GM18517 (cell line): Measurements from ENCODE around the gene OGA.
A peak's percentile ranks its signal among the peaks of the same experiment; 100 is the strongest.
"Not testable (repeated sequence)": the region's sequence is repeated elsewhere in the genome, so short reads cannot be mapped to it uniquely, and the experiment has no call there.

Experiments
- ATAC-seq: cut with Tn5 transposase; IDR thresholded peaks from one replicate; pipeline ENCODE4 v1.9.1; 2021; ENCODE audit warnings: mild to moderate bottlenecking, moderate library complexity; ENCODE audit not compliant: unreplicated experiment

OGA gene

DNA sequence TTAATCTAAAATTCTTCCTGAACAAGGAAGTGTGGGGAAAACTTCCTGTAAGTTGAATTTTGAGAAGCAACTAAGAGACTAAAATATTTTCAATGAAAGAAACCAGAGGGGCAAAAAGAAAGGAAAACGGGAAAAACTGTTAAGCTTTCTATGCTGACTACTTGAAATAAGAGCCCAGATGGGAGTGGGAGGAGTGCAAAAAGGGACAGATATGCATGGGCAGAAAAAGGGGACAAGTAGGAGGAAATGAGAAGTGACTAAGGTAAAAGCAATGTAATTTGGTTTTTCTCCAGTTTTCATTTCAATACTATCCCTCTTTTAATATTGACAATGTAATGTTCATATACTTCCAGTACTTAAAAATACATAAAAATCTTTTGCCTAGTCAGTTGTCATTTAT is 11.1 kb downstream of the OGA start:
- no peak for ATAC-seq

DNA sequence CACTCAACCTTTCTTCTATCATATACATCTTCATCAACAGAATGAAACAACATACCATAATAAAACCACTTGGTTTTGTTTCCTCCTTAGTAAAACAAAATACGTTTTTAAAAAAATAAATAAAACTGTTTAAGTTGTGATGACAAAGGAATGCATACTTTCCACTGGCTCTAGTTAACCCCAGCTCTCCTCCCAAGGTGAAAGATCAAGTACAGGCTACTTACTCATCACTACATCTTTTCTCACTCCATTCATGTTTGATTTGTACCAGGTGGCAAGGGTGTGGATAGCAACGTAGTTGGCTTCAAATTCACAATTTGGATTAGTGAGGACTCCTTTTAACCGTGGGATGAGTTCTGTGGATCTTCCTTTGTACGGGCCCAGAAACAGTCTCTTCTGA is 14.7 kb downstream of the OGA start:
- no peak for ATAC-seq

DNA sequence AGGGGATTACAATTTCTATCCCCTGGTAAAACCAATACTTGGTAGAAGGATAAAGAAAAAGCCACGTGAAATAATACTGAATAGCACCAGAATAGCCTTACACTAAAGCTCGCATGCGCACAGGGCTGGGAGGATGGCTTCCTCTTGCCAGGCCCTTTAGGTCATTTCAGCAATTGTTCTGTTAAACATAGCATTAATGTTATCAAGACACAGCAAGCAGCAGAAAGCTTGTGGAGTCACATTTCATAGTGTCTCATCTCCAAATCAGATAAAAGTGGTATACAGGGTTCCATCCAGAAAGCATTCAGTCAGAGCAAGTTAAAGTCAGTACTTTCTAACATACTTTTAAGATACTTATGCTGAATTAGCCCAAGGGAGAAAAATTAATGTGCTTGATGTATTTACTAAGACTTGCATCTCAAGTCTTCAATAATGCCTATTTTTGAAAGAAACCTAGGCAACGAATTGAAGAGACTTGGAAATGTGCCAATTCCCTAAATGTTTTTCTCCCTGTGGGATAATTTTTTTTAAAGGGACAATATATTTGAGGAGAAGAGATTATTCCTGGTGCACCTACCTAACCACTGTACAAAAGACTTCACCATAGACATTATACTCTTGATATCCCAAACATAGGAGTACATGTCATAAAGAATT is 20.7 kb downstream of the OGA start:
- ATAC-seq: no peak

DNA sequence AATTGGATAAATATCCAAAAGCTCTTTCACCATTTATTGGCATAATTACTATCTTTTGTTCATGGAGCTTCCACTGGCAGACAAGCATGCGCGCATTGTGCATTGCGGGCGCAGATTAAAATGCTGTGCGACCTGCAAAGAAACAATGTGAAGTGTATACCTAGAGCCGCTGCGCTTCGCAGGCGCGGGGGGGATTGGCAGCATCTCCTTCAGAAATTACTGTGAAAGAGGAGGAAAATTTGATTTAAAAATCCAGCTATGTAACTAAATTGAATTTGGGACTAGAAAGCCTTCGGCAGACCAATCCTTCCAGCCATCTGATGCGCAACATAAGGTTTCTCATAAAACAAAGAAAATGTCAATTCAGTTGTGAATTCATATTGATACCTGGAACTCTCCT is 24.7 kb downstream of the OGA start:
- ATAC-seq: no peak

DNA sequence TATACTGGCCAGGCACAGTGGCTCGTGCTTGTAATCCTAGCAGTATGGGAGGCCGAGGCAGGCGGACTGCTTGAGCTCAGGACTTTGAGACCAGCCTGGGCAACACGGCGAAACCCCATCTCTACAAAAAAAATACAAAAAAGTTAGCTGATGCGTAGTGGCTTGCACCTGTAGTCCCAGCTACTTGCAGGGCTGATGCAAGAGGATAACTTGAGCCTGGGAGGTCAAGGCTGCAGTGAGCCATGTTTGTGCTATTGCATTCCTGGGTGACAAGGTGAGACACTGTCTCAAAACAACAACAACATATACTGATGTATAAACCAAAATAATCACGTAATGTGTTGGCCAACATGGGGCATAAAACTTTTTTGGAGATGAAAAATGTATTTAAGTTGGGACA is 28.6 kb downstream of the OGA start:
- no peak for ATAC-seq

DNA sequence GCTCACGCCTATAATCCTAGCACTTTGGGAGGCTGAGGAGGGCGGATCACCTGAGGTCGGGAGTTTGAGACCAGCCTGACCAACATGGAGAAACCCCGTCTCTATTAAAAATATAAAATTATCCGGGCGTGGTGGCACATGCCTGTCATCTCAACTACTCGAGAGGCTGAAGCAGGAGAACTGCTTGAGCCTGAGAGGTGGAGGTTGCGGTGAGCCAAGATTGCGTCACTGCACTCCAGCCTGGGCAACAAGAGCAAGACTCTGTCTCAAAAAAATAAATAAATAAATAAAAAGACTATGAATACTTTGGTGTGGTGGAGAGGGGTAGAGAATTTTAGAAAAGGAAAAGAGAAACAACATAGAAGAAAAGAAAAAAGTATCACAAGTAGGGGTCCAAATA is 29.0 kb downstream of the OGA start:
- not testable (repeated sequence) for ATAC-seq

DNA sequence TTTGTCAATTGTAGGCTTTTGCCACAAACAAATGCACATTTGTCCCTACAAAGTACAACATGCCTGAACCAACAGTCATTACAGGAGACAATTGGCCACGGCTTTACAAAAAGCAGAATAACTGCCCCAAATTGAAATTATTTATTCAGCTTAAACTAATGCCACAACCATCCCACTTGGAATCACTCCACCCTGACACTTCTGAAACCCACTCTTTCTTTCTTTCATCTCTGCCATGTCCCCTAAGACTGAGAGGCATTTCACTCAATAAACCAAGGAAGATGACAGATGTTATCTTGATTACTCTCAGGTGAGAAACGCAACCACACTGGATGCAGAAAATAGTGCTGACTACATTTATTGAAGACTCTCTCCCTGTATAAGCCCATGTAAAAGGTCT is 32.4 kb downstream of the OGA start:
- ATAC-seq: no peak

DNA sequence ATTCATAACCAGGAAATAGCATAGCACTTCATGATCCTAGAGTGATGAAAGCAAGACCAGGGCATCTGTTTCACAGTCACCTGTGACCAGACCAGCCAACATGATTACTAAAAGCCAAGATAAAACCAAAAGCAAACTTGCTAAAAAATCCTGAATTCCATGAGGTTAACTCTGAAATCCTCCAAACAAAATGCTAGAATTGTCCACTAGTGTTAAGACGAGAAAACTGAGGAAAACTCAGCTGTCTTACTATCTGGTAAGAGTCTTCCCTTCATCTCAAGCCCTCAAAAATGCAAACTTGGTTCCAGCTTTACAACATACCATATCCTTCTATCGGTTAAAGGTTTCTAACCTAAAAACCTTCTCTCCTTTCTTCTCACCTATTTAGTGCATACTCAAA is 33.7 kb downstream of the OGA start:
- no peak for ATAC-seq

DNA sequence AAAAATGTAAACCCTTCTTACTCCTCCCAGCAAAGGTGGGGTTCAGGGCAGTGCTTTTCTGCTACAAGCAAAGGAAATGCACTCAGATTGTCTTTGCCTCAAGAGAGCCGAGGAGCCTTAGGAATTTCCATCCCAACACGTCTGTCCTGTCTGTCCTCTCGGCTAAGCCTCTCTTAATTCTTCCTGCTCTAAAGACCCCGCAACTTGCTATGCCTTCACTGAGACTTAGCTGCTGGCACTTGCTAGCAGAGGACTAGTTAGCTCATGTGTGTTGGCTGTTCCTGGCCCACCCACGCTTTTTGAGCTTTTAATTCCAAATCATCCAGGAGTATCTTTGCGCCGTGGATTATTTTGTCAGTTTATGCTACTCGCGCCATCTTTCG is 34.5 kb downstream of the OGA start:
- ATAC-seq: no peak

DNA sequence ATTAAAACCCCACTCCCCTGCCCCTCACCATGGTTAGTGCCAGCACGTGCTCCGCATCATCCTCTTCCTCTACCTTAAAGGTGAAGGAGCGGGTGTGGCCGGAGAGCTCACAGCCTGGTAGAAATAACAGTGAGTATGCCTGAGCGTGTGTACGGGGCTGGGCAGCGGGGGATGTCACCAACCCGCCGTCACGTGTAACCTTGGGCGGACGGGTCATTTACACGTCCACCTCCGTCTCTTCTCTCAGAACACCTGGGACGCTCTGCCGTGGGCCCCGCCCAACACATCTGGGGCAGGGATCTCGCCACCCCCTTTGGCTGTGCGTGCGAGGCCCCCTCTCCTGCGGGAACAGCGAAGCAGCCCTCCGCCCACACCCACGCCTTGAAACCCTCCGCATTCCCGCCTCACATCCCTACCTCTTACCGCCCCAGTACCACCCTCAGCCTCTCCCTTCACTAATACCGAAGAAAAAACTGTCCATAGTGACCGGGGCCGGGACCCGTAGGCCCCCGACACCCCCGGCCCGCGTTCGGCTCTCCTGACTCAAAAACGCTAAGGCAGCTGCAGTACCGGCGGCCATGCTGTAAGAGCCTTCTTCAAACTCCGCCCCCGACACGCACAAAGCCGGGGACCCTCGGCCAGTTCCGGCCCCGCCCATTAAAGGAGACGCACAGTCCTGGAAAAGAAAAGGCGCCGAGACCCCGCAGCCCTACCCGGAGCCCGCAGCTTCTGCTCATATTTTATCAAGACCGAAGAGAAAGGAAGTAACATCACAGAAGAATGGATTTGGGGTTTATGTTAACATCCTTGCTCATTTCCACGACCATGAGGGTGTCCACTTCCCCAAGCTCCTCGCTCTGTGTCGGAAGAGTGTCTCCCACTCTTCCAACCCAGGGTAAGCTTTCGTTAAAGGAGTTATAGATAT is 35.2 kb downstream of the OGA start, which contains the start of gene NPM3:
Gene NPM3 (minus strand): TSS at position 636 of the 925 bp plus-strand sequence. CDS start 56 bp downstream, at position 580.
- ATAC-seq: peak; percentile 38

DNA sequence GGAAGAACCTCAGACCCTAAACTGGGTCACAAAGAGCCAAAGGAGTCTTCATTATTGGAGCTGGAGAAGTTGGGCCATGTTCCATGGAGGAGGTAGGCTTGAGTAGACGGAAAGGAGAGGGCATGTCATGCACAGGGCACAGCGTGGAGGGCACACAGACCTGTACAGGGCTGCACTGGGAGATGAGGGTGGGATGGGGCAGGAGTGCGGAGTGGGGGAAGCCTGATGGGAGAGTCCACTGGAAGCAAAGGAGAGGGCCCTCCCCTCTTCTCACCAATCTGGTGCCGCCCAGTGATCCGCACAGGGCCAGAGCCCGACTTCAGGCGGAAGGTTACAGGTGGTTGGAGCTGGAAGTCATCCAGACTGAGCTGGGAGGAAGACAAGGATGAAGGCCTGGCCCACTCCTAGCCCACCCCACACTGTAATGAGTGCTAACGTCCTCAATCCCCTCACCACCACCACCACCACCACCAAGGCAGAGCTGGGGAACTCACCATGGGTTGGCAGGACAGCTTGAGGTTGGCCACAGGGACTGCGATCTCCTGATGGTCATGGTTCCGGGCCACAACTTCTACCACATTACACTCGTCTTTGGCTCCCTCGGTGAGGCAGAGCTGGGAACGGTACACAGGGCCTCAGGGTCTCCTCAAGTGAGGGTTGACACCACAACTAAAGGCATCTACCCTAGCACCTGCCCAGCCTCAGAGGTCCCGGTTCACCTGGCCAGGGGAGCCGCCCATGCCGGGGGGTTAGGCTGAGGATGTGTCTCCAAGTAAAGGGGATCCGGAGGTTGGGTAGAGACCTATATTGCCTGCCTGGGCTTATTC is 36.0 kb downstream of the OGA start:
- ATAC-seq: no peak

DNA sequence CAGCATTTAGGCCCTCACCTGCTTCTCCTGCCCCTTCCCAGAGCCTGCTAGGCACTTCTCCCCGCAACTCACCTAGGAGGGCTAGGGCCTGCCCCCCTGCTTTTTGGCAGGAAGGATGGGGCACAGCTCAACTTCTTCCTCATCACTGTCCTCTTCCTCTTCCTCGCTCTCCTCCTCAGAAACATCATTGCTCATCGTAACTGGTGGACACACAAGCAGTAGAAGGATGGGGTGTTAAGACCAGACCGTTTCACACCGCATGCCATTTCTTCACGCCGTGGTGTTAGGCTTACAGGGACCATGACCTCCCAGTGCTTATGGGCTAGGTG is 36.6 kb downstream of the OGA start:
- no peak for ATAC-seq

DNA sequence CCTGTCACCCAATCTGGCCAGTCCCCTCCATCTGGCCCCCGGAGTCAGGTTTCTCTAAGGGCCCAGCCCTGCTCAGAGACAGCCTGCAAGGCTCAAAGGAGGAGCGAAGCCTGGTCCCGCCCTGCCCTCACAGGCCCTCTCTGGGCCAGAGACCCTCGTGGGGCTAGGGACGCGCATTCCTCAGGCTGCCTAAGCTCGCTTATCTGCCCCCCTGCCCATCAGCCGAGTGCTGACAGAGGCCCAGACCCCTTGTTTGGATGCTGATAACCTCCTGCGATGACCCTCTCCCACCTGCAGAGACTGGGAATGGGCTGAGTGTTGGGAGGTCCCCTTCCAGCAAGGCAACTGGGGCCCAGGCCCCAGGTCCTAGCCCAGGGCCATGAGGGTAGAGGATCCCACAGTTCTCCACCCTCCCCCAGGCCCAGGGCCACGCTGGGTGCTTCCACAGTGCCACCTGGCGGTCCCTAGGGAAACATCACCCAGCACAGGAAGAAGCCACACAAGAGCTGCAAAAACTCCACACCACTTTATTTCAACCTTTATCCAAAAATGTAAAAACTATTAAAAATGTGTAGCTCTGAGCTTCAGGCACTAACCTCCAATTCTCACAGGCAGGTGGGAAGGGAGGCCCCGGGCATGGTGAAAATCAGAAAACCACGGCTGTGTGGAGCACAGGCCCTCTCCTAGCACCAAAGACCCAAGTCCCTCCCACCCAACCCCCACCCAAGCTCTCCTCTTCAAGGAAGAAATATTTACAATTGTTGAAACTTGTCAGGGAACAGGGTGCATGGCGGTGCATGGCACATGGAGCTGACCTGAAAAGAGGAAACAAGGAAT is 37.2 kb downstream of the OGA start:
- ATAC-seq: no peak

DNA sequence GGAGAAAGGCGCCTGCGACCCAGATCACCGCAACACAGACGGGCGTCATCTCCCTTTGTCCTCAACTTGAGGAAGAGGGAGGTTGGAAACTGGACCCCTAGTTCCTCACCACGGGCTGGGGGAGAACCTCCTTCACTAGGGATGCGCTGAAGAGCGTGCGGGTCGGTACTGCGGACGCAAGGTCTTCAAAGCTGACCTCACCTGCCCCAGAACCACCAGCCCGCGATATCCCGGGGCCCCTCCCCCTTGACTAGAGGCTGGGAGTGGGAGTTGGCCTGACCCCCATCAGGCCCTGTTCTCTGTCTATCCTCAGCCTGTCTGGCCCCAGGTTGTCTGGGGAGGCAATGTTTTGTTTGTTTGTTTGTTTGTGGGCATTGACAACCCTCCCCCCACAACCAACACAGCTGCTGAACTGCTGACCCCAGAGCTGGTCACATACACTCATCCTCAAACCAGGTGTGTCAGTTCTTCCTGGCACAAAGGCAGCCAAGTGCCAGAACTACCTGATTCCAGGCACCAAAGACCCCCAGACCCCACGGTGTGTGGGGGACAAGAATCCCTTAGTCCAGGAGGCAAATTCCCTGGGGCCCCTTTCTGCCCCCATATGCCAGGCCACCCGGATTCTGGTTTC is 37.9 kb downstream of the OGA start:
- ATAC-seq: peak; percentile 5

DNA sequence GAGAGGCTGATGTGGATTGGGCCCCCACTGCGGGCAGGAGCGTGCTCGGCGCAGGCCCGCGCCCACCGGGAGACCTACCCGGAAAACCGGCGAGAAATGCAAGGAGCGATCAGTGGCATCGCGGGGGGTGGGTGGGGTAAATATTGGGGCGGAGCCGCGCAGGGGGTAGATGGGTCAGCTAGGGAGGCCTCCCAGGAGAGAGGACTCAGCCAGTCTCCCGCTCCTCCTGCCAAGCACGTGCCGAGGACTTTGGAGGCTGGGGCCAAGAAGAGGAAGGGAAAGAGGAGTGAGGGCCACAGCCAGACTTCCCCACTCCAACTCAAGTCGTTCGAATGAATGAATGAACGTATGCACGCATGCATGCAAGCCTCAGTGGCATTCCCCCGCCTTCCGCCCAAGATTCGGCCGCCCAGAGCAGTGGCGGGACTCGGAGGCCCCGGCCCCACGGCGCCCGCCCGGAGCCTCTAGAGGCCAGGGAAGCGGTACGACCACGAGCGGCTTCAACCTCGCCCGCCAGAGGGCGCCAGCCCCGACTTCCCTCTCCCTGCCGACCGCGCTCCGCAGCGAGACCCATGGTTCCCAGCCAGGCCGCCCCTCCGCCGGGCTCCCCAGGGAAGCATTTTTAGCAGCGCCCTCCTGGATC is 38.6 kb downstream of the OGA start:
- ATAC-seq: peak; percentile 45

DNA sequence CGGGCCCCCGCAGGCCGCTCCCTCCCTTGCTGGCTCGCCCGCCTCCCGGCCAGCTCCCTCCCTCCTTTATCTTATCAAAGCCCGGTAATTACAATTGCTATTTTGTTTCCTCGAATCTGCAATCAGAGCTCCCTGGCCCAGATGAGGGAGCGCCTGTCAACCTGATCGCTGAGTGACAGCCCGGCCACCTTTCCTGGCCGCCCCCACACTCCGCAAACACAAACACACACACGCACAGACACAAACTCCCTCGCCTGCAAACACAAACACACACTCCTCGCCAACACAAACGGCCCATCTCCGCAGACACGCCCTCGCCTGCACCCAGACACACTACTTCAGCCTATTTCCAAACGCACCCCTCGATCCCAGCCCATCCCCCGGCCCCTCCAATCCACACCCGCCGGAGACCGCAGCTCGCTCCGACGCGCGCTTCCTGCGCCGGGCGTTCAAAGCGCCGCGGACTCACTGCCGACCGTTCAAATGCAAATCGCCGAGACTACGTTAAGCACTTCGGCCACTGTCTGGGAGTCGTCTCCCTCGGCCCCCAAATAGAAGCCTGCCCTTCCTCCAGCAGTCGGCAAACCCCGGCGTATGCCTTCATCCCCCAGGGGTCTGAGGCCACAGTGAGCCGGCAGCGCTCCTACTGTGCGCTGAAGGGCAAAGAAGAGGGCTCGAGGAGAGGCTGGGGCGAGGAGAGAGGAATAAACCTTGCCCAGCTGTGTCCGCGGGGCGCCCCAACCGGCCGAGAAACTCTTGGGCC is 39.3 kb downstream of the OGA start:
- ATAC-seq: no peak

DNA sequence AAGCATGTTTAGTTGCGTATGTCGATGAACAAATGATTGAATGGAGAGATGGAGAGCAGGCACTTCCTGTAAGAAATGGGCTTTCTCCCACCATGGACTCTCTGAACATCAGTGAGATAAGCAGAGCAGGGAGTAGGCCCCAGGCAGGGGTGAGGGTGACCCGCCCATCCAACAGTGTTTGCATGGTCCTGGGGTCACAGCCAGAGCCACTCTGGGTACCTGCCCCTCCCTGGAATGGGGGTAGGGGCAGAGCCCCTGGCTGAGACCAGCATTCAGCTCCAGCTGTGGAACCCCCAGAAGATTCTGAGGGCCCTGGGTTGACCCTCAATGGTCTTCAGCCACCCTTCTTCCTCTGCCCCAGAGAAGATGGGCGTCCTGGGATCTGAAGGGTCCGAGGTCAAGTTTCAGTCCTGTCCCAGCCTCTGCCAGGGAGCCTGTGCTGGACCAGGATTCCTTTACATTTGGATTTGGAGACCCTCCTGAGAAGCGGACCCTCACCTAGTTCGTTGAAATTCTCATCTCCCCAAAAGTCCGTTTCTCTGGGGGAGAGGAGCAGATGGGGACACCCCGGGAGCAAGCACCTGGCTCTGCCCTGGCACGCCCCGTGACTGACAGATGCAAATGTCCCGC is 40.0 kb downstream of the OGA start:
- no peak for ATAC-seq

DNA sequence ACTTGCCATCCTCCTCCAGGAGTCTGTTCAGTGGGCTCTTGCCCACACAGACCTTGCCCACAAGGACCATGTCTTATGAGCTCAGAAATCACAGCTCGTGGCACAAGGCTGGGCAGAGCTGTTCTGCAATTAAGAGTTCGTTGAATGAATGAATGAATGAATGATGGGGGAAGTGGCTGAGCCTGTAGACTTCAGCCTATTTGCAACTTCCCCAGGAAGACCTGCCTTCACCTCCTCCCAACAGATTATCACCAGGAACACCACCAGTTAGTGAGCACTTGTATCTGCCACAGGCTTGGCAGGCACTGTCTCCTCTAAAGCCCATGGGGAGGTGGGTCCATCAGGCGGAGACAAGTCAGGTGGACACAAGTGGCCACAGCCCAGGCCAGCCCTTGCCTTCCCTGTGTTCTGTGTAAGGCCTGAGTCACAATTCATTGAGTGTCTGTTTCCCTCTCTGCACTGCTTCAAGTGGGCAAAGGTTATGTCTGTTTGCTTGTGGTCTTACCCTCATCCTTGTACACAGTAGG is 40.6 kb downstream of the OGA start:
- no peak for ATAC-seq
